BJ (cell line): ENCODE measurements around the gene OPN5. TPM values are rescaled to one million over a fixed set of nuclear protein-coding genes. Genes with fewer than 3 reads are reported as not detected.
"Not testable (repeated sequence)": the region's sequence is repeated elsewhere in the genome, so short reads cannot be mapped to it uniquely, and the experiment has no call there.

Experiments used
- CTCF ChIA-PET: fragments of 350-600 bp; formaldehyde crosslinking; extraction: SDS; loops from one replicate; lab custom pipeline; 2021; ENCODE audit warnings: antibody characterized with exemption, inconsistent platforms; lab: Yijun Ruan, JAX
- POLR2A ChIA-PET: fragments of 300-600 bp; sonication (Branson Sonifier 250); formaldehyde crosslinking; extraction: SDS; loops from one replicate; lab custom pipeline; 2021; ENCODE audit warnings: antibody characterized with exemption; lab: Charles Lee
- DNase-seq: peaks from one replicate; pipeline ENCODE4 v3.0.0-alpha.2; 2011; ENCODE audit warnings: low read depth
- H3K27me3 ChIP-seq: 2 replicates; pipeline ENCODE4 v1.6.0; 2011; ENCODE audit warnings: low read length; ENCODE audit not compliant: control insufficient read depth, insufficient read depth
- H3K36me3 ChIP-seq: 2 replicates; pipeline ENCODE4 v1.5.1; 2011; ENCODE audit warnings: low read length; ENCODE audit not compliant: control insufficient read depth, insufficient read depth
- H3K4me3 ChIP-seq: 2 replicates; pipeline ENCODE4 v1.5.1; 2011; ENCODE audit warnings: low read depth, mild to moderate bottlenecking, control low read depth, low read length
- CTCF ChIP-seq: IDR thresholded peaks from 2 replicates; pipeline ENCODE4 v1.5.1; 2011; ENCODE audit warnings: low read depth, mild to moderate bottlenecking, control low read depth, inconsistent platforms, low read length, moderate library complexity; ENCODE audit not compliant: insufficient read depth
- polyA plus RNA-seq: library from polyadenylated mRNA; depleted of rRNA; stranded (reverse); fragments of >200 nt; gene quantifications from 2 replicates; pipeline ENCODE4 v1.2.3, GENCODE V29; 2011

OPN5 gene
- polyA plus RNA-seq, 1 experiment = not detected

DNA sequence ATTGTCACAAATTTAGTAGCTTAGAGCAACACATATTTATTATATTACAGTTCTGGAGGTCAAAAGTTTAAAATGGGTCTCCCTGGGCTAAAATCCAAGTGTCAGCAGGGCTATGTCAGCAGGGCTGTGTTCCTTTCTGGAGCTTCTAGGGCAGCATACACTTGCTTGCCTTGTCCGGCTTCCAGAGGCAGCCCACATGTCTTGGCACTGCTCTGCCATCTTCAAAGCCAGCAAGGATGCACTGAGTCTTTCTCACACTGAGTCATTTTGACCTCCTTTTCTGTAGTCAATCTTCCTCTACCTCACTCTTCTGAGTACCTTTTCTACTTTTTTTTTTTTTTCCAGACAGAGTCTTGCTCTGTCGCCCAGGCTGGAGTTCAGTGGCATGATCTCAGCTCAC, 44.4 kb upstream of the OPN5 start:
- Histone ChIP-seq H3K36me3 (no peaks in the 10 kb centered on the region), H3K4me3 (no peak overlapping the region), H3K27me3 (no peaks in the 10 kb centered on the region)
- no peak for DNase-seq
- ChIA-PET CTCF (no interaction called here), POLR2A (no interaction called here)
- TF ChIP-seq CTCF = no peak

DNA sequence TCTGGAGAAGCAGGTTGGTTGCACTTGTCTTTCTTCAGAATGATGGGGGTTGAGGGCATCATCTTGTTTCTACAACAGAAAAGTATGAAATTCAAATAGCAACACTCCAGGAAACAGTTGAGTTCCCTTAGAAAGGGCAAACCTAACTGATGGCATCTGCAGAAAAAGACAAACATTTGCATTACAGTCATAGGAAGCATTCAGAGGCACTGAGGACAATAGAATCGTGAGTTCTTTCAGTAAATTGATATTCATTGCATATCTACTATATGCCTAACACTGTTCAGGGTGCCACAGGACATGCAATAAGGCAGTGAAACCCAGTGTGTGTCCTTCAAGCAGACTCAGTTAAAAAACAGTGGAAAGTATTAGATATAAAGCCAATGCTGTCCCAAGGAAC, 41.1 kb upstream of the OPN5 start:
- Histone ChIP-seq H3K27me3 (no peaks in the 10 kb centered on the region), H3K4me3 (no peak overlapping the region), H3K36me3 (no peaks in the 10 kb centered on the region)
- ChIA-PET POLR2A (no interaction called here), CTCF (no interaction called here)
- TF ChIP-seq CTCF = no peak
- DNase-seq = no peak

- DNase-seq = no peak
- Histone ChIP-seq H3K36me3 (no peaks in the 10 kb centered on the region), H3K4me3 (no peak overlapping the region), H3K27me3 (no peaks in the 10 kb centered on the region)
- ChIA-PET POLR2A (no interaction called here), CTCF (no interaction called here)
- no peak for TF ChIP-seq CTCF
These were observed 40.0 kb upstream of the OPN5 start for GRCh38 chr6:47741807-47742206.

DNA sequence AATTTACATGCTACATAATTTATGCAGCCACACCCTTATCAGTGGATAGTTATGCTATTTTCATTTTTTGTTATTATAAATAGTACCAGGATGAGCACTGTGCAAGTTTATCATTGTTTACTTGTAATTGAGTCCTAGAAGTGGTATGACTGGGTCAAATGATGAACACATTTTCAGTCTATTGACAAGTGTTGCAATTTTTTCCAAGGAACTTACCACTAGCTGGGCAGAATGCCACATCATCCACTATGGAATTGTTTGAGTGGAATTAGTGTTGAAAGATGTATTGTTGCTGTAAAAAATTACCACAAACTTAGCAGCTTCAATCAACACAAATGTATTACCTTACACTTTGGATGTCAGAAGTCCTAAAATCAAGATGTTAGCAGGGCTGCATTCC, 38.1 kb upstream of the OPN5 start:
- ChIA-PET POLR2A (no interaction called here), CTCF (no interaction called here)
- Histone ChIP-seq H3K36me3 (no peaks in the 10 kb centered on the region), H3K4me3 (no peak overlapping the region), H3K27me3 (no peaks in the 10 kb centered on the region)
- no peak for TF ChIP-seq CTCF
- DNase-seq = no peak

DNA sequence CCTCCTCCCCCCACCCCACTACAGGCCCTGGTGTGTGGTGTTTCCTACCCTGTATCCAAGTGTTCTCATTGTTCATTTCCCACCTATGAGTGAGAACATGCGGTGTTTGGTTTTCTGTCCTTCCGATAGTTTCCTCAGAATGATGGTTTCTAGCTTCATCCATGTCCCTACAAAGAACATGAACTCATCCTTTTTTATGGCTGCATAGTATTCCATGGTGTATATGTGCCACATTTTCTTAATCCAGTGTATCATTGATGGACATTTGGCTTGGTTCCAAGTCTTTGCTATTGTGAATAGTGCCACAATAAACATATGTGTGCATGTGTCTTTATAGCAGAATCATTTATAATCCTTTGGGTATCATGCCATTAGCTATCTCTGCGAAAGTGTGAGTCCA, 36.6 kb upstream of the OPN5 start:
- H3K27me3 ChIP-seq, POLR2A ChIA-PET, H3K36me3 ChIP-seq, DNase-seq, H3K4me3 ChIP-seq, CTCF ChIA-PET: not testable (repeated sequence)

GRCh38 chr6:47749757-47750156, 32.1 kb upstream of the OPN5 start:
- POLR2A ChIA-PET = no interaction called here
- no peak for DNase-seq
- CTCF ChIA-PET = no interaction called here
- Histone ChIP-seq H3K27me3 (no peaks in the 10 kb centered on the region), H3K36me3 (no peaks in the 10 kb centered on the region), H3K4me3 (no peak overlapping the region)
- no peak for TF ChIP-seq CTCF
